ENCODE measurements around the gene WIPF2.

WIPF2 gene

GRCh38 chr17:40329839-40330794, 111.0 kb downstream of the WIPF2 start (continued):
- no peak for TF ChIP-seq ZNF768 (tag by site-specific recombination; IDR thresholded peaks at IDR 0.05)
- peak; percentile 91 for TF ChIP-seq ZNF341 (tag by site-specific recombination; IDR thresholded peaks at IDR 0.05; ENCODE audit: low read depth)
- peak; percentile 69 for TF ChIP-seq ZIC2 (tag by site-specific recombination; IDR thresholded peaks at IDR 0.05)
- TF ChIP-seq, protein P1, sequence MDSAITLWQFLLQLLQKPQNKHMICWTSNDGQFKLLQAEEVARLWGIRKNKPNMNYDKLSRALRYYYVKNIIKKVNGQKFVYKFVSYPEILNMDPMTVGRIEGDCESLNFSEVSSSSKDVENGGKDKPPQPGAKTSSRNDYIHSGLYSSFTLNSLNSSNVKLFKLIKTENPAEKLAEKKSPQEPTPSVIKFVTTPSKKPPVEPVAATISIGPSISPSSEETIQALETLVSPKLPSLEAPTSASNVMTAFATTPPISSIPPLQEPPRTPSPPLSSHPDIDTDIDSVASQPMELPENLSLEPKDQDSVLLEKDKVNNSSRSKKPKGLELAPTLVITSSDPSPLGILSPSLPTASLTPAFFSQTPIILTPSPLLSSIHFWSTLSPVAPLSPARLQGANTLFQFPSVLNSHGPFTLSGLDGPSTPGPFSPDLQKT (IDR thresholded peaks at IDR 0.05; ENCODE audit: borderline replicate concordance, low read depth, low read length): no peak
- no peak for TF ChIP-seq ZSCAN30 (tag by site-specific recombination; IDR thresholded peaks at IDR 0.05)

DNA sequence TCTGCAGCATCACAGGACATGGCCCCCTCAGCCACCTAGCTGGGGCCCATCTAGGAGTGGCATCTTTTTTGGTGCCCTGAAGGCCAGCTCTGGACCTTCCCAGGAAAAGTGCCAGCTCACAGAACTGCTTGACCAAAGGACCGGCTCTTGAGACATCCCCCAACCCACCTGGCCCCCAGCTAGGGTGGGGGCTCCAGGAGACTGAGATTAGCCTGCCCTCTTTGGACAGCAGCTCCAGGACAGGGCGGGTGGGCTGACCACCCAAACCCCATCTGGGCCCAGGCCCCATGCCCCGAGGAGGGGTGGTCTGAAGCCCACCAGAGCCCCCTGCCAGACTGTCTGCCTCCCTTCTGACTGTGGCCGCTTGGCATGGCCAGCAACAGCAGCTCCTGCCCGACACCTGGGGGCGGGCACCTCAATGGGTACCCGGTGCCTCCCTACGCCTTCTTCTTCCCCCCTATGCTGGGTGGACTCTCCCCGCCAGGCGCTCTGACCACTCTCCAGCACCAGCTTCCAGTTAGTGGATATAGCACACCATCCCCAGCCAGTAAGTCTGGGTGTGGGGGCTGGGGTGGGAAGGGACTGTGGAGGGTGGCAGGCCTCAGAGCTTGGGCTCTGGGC, 111.9 kb downstream of the WIPF2 start:
- Histone ChIP-seq H3K27ac (ENCODE audit: extremely low read depth, low read depth, low read length) (no peak overlapping the region), H3K4me3 (ENCODE audit: low read depth, low read length) (no peak overlapping the region)
- POLR2A ChIA-PET: interaction anchor here (1.8 kb wide), 1 partner anchor 14 kb away, joined by 9 read pairs; no protein-coding TSS in a partner anchor
- TF ChIP-seq ZNF155 (tag by site-specific recombination; IDR thresholded peaks at IDR 0.05) (no peak), ZNF449 (tag by site-specific recombination; IDR thresholded peaks at IDR 0.05) (no peak), ZBTB11 (tag by site-specific recombination; conservative IDR thresholded peaks at IDR 0.05; ENCODE audit: low read depth) (no peak), ZNF133 (tag by site-specific recombination; IDR thresholded peaks at IDR 0.05) (no peak), ZNF626 (tag by site-specific recombination; IDR thresholded peaks at IDR 0.05) (no peak), ZNF837 (tag by site-specific recombination; IDR thresholded peaks at IDR 0.05) (no peak), ZNF23 (tag by site-specific recombination; IDR thresholded peaks at IDR 0.05; ENCODE audit: borderline replicate concordance) (no peak), ZNF548 (tag by site-specific recombination; IDR thresholded peaks at IDR 0.05) (no peak), ZNF311 (tag by site-specific recombination; IDR thresholded peaks at IDR 0.05; ENCODE audit: borderline replicate concordance) (no peak), ZNF585B (tag by site-specific recombination; IDR thresholded peaks at IDR 0.05) (no peak), ZBTB48 (tag by site-specific recombination; IDR thresholded peaks at IDR 0.05) (no peak), ZNF280D (tag by site-specific recombination; IDR thresholded peaks at IDR 0.05) (no peak)
- TF ChIP-seq, protein P2, sequence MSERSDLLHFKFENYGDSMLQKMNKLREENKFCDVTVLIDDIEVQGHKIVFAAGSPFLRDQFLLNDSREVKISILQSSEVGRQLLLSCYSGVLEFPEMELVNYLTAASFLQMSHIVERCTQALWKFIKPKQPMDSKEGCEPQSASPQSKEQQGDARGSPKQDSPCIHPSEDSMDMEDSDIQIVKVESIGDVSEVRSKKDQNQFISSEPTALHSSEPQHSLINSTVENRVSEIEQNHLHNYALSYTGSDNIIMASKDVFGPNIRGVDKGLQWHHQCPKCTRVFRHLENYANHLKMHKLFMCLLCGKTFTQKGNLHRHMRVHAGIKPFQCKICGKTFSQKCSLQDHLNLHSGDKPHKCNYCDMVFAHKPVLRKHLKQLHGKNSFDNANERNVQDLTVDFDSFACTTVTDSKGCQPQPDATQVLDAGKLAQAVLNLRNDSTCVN (tag by site-specific recombination; optimal IDR thresholded peaks at IDR 0.05): no peak
- TF ChIP-seq, protein P3, sequence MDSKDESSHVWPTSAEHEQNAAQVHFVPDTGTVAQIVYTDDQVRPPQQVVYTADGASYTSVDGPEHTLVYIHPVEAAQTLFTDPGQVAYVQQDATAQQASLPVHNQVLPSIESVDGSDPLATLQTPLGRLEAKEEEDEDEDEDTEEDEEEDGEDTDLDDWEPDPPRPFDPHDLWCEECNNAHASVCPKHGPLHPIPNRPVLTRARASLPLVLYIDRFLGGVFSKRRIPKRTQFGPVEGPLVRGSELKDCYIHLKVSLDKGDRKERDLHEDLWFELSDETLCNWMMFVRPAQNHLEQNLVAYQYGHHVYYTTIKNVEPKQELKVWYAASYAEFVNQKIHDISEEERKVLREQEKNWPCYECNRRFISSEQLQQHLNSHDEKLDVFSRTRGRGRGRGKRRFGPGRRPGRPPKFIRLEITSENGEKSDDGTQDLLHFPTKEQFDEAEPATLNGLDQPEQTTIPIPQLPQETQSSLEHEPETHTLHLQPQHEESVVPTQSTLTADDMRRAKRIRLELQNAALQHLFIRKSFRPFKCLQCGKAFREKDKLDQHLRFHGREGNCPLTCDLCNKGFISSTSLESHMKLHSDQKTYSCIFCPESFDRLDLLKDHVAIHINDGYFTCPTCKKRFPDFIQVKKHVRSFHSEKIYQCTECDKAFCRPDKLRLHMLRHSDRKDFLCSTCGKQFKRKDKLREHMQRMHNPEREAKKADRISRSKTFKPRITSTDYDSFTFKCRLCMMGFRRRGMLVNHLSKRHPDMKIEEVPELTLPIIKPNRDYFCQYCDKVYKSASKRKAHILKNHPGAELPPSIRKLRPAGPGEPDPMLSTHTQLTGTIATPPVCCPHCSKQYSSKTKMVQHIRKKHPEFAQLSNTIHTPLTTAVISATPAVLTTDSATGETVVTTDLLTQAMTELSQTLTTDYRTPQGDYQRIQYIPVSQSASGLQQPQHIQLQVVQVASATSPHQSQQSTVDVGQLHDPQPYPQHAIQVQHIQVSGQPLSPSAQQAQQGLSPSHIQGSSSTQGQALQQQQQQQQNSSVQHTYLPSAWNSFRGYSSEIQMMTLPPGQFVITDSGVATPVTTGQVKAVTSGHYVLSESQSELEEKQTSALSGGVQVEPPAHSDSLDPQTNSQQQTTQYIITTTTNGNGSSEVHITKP (tag by site-specific recombination; IDR thresholded peaks at IDR 0.05): no peak

More for the DNA sequence above, 111.9 kb downstream of the WIPF2 start:
- CTCF ChIA-PET: interaction anchor here (0.8 to 1.3 kb wide), 3 partner anchors 9 to 26 kb away, joined by 3 to 8 read pairs (median 3); no protein-coding TSS in a partner anchor
- Histone ChIP-seq H3K36me3 (ENCODE audit: control insufficient read depth in 2 of 2, insufficient read depth in 1 of 2, low read length in 2 of 2) (peaks cover 0 to 23% of the 10 kb centered on the region in 2 experiments; a peak in 2 of 3 replicates), H3K9me3 (ENCODE audit: control insufficient read depth, insufficient read depth, low read depth, low read length) (no peaks in the 10 kb centered on the region), H3K4me1 (ENCODE audit: control insufficient read depth, insufficient read depth, low read length) (peaks cover 20% of the 10 kb centered on the region)
